Activated CD4-positive, alpha-beta T cell treated with anti-CD3 and anti-CD28 coated beads for 24 hours (primary cell): ENCODE measurements around the gene YBX1.

Experiments
- DNase-seq, 2 donors: peaks; one replicate each; pipeline ENCODE4 v3.0.0-alpha.2; 2020; ENCODE audit warnings: low read depth in 2 of 2

Gene YBX1

GRCh38 chr1:42734201-42735035 lies 52.2 kb downstream of the YBX1 start:
- no peak for DNase-seq

DNA sequence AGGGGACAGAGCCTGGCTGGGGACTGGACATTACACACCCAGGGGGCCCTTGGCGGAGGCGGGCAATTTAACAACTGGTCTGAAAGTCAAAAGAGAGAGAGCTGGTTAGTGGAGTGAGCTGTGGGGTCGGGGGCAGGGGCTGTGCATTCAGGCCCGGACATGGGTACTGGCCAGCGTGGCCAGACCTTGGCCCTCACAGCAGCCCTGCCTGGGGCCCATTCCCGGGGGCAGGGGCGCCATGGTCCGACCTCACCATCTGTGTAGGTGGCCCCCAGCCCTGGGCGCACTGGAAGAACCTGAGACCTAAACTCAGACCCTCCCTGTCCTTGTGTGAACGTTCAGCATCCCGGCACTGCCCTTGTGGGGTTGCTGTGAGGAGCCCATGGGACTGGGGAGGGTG lies 52.8 kb downstream of the YBX1 start:
- no peak for DNase-seq

GRCh38 chr1:42735477-42736105 lies 53.4 kb downstream of the YBX1 start:
- DNase-seq, result no peak

DNA sequence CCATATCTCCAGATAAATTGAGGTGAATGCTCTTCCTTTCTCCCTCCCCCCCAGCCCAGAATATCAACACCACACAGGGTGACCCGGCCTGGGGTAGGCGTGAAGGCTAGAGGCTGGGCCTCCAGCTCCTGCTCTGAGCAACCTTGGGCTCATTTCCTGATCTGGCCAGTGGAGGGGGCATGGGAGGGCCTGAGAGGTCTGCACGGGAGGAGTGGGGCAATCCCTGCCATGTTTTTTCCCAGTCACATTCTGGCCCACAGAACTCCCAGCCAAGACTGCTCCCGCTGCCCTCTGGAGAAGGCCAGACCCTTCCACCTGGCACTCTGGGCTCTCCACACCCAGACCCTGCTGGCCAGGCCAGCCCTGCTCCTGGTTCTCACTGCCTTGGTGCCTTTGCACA lies 53.9 kb downstream of the YBX1 start:
- DNase-seq, result no peak

DNA sequence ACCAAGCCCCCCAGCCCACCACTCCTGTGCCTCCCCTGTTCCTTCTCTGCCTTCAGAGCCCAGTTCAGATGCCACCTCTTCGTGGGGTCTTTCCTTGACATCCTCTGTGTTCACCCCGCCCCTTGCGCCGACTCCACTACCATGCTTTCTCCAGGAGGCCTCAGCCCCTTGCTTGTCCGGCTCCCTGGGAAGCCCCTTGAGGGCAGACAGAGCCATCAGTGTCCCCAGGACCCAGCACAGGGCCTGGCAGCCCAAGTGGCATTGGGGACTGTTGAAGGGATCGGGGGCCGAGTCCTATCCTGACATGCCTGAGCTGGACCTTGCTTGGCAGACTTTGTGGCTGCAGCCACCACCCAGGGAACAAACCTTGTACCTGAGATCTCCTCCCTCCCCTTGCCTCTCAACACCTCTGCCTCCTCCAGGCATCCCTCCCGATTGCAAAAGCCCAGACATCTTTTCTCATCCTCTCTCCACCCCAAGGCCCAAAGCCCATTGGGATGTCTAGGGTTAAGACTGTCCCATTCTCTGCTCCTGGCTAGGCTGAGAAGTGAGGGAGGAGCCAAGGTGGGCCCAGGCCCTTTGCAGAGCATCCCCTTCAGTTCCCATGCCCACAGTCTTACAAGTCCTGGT lies 54.5 kb downstream of the YBX1 start:
- DNase-seq, result no peak

DNA sequence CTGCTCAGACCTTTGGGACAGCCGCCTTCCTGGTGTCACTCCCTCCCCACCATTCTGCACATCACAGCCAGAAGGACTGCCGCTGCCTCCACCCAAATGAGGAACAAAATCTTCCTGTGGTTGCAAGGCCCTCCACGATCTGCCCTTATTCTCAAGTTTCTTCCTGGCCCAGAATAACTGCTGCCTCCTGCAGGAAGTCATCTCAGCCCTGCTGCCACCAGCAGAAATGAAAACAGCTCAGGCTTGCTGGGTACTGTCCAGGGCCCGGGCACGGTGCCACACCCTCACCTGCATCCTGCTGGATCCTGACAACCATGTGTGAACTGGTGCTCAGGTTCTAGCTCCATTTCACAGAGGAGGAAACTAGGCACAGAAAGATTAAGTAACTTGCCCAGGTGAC lies 55.0 kb downstream of the YBX1 start:
- no peak for DNase-seq

DNA sequence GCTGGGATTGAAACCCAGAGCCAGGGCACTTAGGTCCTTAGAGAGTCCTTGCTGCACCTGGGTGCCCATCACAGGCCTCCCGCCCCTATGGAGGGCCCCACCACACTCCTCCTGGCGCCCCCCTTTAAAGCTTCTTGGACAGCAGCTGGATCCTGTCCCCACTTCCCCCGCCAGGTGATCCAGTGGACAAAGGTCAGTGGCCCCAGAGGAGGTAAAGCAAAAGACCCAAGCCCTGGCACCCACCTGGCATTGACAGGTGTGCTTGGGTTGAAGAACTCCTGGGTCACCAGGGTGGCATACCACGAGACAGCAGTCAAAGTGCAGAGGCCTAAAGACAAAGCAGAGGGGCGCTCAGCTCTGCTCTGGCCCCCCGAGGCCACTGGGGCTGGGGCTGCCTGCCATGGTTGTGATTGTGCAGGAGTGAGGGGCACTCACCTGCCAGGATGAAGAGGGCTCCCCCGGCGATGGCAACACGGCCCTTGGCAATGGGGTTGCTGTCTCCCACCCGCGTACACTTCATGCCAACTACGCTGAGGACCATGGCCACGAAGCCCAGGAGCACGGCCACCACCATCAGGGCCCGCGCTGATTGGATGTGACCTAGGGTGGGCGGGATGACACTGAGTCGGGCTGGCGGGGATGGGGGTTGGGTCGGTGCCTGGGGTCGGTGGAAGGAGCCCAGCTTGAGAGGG lies 55.9 kb downstream of the YBX1 start:
- no peak for DNase-seq

- DNase-seq, result no peak
These were observed 56.5 kb downstream of the YBX1 start for GRCh38 chr1:42738678-42739226.

GRCh38 chr1:42739753-42740700 lies 57.8 kb downstream of the YBX1 start, which contains the start of gene CLDN19:
Gene CLDN19 (minus strand): TSS chr1:42740236. CDS start chr1:42740063, 173 bp downstream.
- DNase-seq, result no peak

DNA sequence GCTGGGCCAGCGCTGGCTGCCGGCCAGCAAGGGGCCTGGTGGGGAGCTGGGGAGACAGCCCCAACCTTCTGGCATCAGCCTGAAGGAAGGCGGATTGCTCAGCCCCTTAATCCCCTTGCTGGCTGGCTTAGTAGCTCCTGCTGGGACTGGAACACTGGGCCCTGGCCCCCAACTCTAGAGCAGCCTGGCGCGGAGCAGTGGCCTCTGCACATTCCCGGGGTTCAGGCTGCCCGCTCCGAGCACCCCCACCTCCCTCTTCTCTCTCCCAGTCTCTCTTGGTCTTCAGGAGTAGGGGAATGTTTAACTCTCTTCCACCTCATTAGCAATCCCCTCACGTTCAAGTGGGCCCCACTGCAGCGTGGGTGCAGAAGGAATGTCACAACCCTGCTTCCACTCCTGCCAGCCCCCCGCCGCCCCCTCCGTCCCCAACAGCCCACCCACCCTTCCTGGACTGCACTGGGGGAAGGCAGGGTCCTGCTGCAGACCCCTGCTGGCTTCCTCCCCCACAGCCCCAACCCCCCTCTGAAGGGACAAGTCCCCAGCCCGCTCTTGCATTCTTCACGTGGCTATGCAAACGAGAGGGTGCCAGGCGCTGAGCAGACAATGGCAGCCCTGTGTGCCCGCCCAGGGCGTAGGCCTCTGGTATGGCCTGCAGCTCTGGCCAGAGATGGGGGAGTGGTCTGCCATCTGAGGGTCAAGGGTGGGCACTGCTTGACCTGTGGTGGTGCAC lies 58.8 kb downstream of the YBX1 start:
- no peak for DNase-seq

- no peak for DNase-seq
These were observed 59.5 kb downstream of the YBX1 start for GRCh38 chr1:42741706-42742105.

DNA sequence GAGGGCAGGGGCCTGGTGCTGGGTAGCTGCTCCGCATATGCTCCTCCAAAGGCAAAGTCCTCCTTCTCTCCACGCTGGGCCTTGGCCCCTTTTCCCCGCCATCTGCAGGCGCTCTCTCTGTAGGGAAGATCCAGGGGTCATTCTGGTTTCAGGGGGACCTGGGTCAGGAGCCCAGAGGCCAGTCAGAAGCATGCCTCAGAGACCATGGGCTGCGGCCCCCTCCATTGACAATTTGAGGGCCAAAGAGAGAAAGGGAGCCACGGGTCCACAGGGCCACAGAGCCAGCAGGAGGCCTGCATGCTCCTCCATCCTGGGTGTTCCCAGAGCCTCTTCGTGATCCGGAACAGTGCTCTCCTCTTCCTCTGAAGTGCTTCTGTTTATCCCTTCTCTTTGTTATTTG lies 59.9 kb downstream of the YBX1 start:
- no peak for DNase-seq

DNA sequence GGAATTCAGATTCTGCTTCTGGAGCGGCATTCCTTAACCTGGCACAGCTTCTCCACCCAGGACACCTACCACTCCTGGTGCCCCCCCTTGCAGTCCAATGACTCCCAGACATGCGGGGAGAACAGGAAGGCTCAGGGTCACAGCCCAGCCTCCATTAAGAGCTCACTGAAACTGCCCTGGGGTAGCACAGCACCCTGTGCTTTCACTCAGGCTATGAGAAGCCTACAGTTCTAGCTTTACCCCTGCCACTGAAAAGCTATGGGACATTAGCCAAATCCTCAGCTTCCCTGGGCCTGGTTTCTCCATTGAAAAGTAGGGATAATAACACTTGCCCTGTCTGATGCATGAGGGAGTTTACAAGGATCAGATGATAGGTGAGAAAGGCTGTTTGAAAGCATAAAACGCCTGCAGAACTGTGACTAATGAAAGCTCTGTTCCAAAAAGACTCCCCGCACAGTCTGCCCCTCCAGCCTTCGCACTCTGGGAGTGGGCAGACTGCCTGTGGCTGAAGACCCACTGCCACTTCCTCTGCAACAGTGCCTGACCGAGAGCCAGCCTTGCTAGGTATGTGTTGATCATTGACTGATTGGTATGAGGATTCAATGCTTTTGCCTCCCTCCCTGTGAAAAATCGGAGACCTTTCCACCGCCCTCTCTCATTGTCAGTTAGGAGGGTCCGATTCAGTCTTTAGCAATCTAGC lies 60.5 kb downstream of the YBX1 start:
- no peak for DNase-seq

DNA sequence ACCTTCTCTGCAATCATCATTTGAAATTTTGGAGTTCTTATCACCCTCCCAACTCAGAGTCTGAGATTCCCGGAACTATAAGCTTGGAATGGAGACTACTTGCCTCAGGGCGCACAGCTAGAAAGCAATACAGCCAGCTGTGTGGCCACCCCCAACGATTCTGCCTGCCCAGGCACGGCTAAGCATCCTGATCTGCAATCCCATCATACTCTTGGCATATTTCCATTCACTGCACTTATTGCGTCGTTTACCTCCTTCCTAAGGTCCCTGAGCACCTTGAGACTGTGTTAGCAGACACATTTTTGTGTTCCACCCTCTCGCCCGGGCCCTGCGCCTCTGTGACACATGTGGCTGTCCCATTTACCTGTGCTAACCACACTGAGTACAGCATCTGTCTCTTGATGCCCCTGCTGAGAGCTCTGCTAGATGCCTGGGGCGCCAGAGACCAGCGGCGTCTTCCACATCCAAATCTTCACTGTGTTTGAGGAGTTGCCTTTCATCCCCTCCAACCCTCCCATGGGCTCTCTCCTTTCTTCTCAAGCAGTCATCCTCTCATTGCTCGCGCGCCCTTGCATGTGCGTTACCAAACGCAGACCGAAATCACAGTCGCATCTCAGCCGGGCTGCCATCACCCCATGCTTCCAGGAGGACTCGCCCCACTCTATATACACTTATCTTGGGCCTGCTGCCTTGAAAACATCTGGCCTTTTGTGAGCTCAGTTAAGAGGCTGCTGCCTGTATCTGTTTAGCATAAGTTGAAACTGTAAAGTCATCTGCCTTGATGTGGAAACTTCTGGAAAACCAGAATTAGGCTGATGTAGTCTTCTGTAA lies 61.3 kb downstream of the YBX1 start:
- no peak for DNase-seq

GRCh38 chr1:42744148-42744413 lies 61.9 kb downstream of the YBX1 start:
- no peak for DNase-seq

GRCh38 chr1:42745851-42746250 lies 63.6 kb downstream of the YBX1 start:
- DNase-seq, result no peak

DNA sequence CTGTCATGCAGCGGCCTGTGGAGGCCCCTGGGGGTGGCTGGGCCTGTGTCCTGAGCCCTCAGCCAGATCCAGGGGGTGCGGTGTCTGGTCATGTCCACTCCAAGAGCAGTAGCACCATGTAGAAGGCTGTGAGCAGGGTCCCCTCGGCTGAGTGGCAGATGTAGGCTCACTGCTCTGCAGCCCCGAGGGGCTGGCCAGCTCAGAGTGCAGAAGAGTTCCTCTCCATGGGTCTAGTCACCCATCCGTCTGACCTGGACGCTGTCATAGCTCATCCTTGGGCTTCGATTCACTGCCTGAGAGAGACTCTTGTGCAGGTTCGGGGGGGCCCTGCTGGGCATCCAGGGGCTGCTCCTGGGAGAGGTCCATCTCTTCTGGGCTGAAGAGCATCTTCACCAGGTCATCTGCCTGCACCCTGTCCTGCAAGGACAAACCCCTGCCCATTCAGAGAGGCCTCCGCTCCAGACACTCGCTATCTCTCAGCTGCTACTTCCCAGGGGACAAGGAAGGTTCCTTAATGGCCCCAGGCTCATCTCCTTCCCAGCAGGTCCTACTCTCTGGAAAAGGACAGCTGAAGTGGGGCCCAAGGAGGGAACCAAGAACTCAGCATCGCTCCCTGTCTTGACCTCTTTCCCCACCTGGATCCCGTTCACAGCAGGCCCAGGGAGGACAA lies 64.4 kb downstream of the YBX1 start:
- no peak for DNase-seq

DNA sequence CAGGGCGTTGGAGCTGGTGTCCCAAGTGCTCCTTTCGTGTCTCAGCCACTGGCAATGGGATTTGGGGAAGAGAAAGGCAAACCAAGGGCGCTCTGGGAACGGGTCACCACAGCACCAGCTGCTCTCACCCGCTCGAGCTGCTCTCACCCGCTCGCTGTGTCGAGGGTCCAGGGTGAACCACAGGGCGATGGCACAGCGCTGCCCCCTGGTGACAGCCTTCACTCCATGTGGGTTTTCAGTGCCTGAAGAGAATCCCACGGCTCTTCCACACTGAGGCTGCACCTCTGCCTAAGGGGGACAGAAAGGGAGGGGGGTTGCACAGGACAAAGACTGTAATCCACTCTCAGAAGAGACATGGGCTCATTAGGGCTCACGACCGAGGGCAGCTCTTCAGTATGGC lies 64.9 kb downstream of the YBX1 start:
- DNase-seq, result peak; percentile 30 to 31
